GM12891 (cell line): Measurements from ENCODE around the gene ZCCHC24.

Experiments used
- DNase-seq: peaks from one replicate; pipeline ENCODE4 v3.0.0; 2011; ENCODE audit warnings: low spot score; ENCODE audit not compliant: insufficient read length
- FAIRE-seq: peaks from 2 replicates; lab custom pipeline; 2011; peaks lifted over from hg19 to GRCh38; lab: Jason Lieb, UNC
- PAX5 ChIP-seq: IDR thresholded peaks from 2 replicates; pipeline ENCODE4 v1.6.1; 2011; ENCODE audit warnings: low read length, moderate library complexity, mild to moderate bottlenecking; ENCODE audit not compliant: insufficient read depth, severe bottlenecking
- POLR2A ChIP-seq: IDR thresholded peaks from 2 replicates; pipeline ENCODE4 v1.6.1; 2011; ENCODE audit warnings: low read depth, low read length, control low read depth
- POLR2AphosphoS5 ChIP-seq: IDR thresholded peaks from 2 replicates; pipeline ENCODE4 v1.6.1; 2011; ENCODE audit warnings: low read depth, low read length, control low read depth
- POU2F2 ChIP-seq: IDR thresholded peaks from 2 replicates; pipeline ENCODE4 v1.6.1; 2011; ENCODE audit warnings: low read depth, mild to moderate bottlenecking, control low read depth, low read length, moderate library complexity
- SPI1 ChIP-seq: IDR thresholded peaks from 2 replicates; pipeline ENCODE4 v1.6.1; 2011; ENCODE audit warnings: low read depth, low read length, control low read depth
- TAF1 ChIP-seq: IDR thresholded peaks from 2 replicates; pipeline ENCODE4 v1.6.1; 2011; ENCODE audit warnings: low read depth, low read length, control low read depth

ZCCHC24 gene

DNA sequence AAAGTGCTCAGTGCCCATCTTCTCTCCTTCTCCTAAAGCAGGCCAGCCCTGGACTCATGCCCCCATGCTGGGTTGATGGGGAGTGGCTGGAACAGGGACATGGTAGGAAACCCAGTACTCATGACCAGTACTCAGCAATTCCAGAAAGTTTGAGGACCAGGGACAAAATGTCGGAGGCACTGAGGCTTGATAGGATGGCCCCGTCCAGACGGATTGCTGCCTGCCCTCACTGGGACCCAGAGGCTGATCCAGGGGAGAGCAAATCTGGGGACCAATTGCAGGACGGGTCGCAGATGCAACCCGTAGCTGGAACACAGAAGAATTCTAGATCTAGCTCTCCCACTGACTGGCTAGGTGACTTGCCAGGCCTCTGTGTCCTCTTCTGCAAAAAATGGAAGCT, 5.1 kb downstream of the ZCCHC24 start:
- TF ChIP-seq POLR2A (no peak), SPI1 (no peak), POLR2AphosphoS5 (no peak)
- DNase-seq (no peak), FAIRE-seq (no peak)

DNA sequence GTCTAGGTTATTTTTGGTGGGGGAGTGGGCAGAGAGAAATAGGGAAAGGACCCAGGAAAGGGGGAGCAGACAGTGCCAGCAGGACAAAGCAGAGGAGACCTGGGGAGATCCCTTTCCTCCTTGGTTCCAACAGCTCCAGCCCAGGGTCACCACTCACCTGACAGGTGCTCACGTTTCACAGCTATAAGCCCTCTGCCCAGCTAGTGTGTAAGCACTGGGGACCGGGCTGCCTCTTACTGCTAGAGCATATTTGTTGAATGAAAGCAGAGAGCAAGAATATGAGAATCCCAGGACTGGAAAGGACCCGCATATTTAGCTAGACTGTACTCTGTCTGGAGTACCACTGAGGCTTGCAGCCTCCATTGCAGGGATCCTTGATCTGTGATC, 6.7 kb downstream of the ZCCHC24 start:
- FAIRE-seq (no peak), DNase-seq (no peak)
- TF ChIP-seq TAF1 (no peak), POLR2AphosphoS5 (no peak), SPI1 (no peak), POLR2A (no peak), POU2F2 (no peak), PAX5 (no peak)

DNA sequence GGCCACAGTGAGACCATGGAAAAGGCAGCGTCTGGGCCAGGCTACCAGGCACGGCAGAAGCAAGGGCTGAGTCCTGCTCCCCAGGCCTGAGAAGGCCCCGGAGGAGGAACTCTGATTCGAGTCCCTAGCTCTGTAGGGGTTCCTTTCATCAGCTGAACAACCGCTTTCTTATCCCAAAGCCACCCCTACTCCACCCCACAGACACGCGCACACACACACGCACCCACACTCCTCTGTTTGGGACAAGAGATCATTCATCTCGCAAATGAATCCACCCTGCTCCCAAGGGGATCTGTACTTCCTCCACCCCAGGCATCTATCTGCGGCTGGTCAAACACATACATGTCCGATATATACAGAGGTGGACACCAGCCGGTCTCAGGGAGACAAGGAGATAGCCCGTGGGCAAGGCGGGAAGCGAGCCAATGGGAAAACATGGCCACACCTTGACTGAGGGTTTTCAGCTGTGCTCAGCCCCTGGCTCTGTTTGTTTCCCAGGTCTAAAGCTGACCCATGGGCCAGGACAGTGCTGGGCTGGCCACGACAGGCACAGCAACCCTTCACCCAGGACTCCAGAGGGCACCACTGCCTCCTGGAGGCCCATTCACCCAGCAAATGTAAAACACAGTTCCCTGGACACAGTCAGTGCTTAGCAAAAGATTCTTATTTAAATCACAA, 7.3 kb downstream of the ZCCHC24 start:
- FAIRE-seq (no peak), DNase-seq (no peak)
- TF ChIP-seq PAX5 (no peak), SPI1 (no peak), POU2F2 (no peak), POLR2AphosphoS5 (no peak), POLR2A (no peak), TAF1 (no peak)

DNA sequence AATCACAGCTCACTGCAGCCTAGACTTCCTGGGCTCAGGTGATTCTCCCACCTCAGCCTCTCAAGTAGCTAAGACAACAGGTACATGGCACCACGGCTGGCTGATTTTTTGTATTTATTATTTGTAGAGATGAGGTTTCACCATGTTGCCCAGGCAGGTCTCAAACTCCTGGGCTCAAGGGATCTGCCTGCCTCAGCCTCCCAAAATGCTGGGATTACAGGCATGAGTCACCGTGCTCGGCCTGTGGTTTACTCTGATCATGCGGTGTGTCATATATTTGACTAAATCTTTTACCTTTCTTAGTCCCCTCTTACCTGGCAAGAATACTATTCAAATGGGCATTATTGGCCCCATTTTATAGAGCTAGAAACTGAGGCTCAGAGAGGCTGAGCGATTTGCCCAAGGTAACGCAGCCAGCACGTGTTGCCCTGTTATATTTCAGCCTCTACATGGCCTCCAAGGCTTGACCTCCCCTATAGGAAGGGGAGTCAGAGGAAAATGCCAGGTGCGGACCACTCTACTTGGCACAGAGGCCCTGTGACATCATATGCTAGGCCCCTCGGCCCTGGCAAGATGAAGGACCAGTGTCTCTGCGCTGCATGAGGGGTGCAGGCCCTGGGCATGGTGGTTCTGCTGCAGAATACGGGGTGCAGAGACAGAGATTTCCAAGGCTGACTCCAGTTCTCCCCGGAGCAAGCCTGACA, 8.2 kb downstream of the ZCCHC24 start:
- no peak for DNase-seq
- TF ChIP-seq POLR2A (no peak), SPI1 (no peak), TAF1 (no peak), POU2F2 (no peak), PAX5 (no peak), POLR2AphosphoS5 (no peak)
- FAIRE-seq = no peak

DNA sequence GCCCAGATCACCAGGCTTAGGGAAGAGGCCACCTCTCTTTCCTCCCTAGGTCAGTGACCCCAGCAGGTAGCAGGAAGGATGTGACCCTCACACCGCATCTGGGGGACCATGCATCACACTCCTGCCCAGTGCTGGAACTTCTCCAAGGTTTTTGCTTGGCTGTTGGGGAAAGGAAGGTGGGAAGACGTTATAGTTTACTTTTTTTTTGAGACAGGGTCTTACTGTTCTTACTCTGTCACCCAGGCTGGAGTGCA, 8.6 kb downstream of the ZCCHC24 start:
- DNase-seq (no peak), FAIRE-seq (no peak)
- TF ChIP-seq PAX5 (no peak), TAF1 (no peak)

DNA sequence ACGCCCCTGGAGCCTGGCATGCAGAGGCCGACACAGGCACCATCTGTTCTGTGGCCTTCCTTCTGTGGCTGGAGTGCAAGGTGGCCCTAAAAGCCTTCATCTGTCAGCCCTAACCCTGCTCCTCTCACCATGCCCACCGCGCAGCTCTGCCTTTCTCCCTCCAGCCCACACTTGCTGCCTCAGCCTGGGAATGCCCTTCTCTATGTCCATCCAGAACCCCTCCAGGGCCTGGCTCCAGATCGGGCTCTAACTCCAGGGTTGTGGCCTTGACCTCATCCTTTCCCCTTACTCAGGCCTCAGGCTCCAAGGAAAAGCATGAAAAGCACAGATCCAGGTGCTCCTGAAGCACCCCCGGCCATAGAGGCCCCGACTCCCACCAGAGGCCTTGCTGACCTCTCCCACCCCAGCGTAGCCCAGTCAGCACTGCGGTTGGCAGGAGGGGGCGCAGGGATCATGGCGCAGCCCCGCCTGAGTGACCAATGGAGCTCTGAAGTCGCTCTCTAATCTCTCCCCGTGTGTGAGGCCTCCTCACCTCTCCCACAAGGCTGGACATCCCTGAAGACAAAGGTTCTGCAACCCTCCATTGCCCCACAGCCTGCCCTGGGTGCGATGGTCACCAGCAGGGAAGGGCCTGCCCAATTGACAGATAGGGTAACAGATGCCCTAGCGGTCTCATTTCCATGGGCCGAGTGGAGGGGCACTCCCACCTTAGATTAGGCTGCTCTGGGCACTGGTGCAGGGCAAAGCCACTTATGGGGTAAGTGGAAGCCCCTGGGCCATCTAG, 9.2 kb downstream of the ZCCHC24 start:
- FAIRE-seq (no peak), DNase-seq (no peak)
- TF ChIP-seq POLR2AphosphoS5 = no peak
- TF ChIP-seq POU2F2 = no peak
- TF ChIP-seq POLR2A = no peak
- no peak for TF ChIP-seq PAX5
- TF ChIP-seq TAF1 = no peak
- TF ChIP-seq SPI1 = no peak

DNA sequence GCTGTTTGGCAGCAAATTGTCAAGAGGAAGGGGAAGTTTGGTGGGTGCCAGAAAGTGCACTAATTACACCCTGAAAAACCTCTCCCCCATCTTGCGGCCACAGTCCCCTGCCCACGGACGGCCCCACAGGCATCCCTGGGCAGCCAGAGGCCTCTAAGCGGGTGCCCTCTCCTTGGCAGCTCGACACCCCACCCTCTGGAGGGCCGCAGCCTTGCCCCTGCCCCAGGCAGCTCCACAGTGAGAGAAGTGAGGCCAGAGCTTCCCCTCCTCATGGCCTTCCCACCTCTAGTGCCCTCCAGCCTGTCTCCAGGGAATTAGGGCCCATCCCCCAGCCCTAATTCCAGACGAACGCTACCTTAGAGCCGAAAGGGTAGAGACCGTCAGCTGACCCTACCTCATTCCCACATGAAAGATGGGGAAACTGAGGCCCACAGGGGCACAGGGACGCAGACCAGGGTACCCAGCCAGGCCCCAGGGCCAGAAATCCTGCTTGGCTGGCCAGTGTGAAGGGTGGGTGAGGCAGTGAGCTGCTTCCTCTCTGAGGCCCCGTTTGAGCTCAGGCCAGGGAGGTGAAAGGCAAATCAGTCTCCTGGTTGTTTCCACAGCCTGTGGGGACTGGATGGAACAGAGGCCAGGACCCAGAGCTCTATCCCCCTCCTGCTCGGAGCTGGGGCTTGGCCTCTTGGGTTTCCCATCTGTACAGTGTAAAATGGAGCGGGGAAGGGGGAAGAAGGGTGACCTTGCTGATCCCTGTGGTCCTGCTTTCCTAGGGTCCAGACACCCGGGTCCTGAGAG, 10.0 kb downstream of the ZCCHC24 start:
- FAIRE-seq = no peak
- TF ChIP-seq POLR2AphosphoS5 = no peak
- TF ChIP-seq SPI1 = no peak
- no peak for TF ChIP-seq POLR2A
- TF ChIP-seq TAF1 = no peak
- no peak for TF ChIP-seq PAX5
- TF ChIP-seq POU2F2 = no peak
- no peak for DNase-seq

DNA sequence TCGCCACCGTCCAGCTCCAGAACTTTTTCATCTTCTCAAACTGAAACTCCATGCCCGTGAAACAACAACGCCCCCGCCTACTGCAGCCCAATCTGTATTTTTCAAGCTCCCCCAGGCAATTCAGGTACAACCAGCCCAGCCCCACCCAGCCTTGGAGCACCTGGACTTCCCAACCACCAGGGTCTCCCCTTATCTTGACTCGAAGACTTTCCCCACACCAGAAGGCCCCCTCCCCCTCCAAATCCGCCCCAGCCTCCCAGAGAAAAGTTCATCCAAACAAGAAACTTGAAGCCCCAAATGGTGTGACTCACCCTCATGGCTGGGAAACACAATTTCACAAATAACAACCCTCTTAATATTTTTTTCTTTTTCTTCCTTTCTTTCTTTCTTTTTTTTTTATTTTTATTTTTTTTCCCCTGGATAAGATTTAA, 10.6 kb downstream of the ZCCHC24 start:
- DNase-seq (no peak), FAIRE-seq (no peak)
- no peak for TF ChIP-seq SPI1
- no peak for TF ChIP-seq POLR2A

DNA sequence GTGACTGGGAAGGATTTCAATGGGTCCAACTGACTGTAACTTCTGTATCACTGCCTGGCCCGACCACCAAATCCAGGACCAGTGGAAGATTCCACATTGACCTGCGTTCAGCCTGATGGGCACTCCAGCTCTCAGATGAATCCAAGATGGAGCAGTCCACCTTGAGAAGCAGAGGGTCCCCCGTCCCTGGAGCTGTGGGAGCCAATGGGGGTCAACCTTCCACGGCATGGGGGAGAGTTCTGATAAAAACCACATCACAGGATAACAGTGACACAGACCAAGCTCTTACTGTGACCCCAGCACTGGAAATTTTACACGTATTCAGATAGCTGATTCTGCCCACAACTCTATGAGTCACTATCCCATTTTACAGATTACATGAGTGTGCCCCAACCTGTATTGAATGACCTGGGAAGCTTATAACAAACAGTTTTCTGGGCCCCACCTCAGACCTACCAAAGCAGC, 11.2 kb downstream of the ZCCHC24 start:
- TF ChIP-seq POU2F2 (no peak), PAX5 (no peak), TAF1 (no peak), POLR2AphosphoS5 (no peak), POLR2A (no peak), SPI1 (no peak)
- no peak for DNase-seq
- FAIRE-seq = no peak
